Hippocampal formation (tissue), 2 donors: ENCODE data around the gene MIGA2.
A peak's percentile ranks its signal among the peaks of the same experiment; 100 is the strongest.

Experiments
- DNase-seq, 2 donors: peaks; one replicate each; lab custom pipeline; 2025; lab: John Stamatoyannopoulos, UW

MIGA2 gene

GRCh38 chr9:129071526-129072126, 35.2 kb downstream of the MIGA2 start:
- no peak for DNase-seq

GRCh38 chr9:129072171-129072570, 35.7 kb downstream of the MIGA2 start:
- no peak for DNase-seq

- DNase-seq = no peak
These were observed 37.0 kb downstream of the MIGA2 start for GRCh38 chr9:129073404-129073803.

GRCh38 chr9:129074106-129074505, 37.7 kb downstream of the MIGA2 start:
- DNase-seq = no peak

GRCh38 chr9:129075996-129076639, 39.7 kb downstream of the MIGA2 start:
- DNase-seq = no peak

GRCh38 chr9:129076640-129077037, 40.2 kb downstream of the MIGA2 start:
- no peak for DNase-seq

GRCh38 chr9:129077236-129077635, 40.8 kb downstream of the MIGA2 start:
- no peak for DNase-seq

- DNase-seq = no peak
These were observed 42.5 kb downstream of the MIGA2 start for GRCh38 chr9:129078691-129079503.

GRCh38 chr9:129079829-129080228, 43.4 kb downstream of the MIGA2 start:
- no peak for DNase-seq

- DNase-seq = no peak
These were observed 43.8 kb downstream of the MIGA2 start for GRCh38 chr9:129080298-129080600.

GRCh38 chr9:129080601-129081387, 44.4 kb downstream of the MIGA2 start, which contains the start of gene DOLPP1:
DOLPP1 (plus strand) TSS chr9:129081111; CDS start chr9:129081132, 21 bp downstream.
- peak; percentile 97 to 99 for DNase-seq

GRCh38 chr9:129081388-129081904, 45.0 kb downstream of the MIGA2 start:
- no peak for DNase-seq

GRCh38 chr9:129084087-129084486, 47.7 kb downstream of the MIGA2 start:
- DNase-seq = no peak

- DNase-seq = no peak
These were observed 52.8 kb downstream of the MIGA2 start for GRCh38 chr9:129089246-129089645.

GRCh38 chr9:129093602-129094386, 57.4 kb downstream of the MIGA2 start:
- DNase-seq = no peak

GRCh38 chr9:129094387-129095169, 58.2 kb downstream of the MIGA2 start:
- no peak for DNase-seq

GRCh38 chr9:129095170-129095667, 58.8 kb downstream of the MIGA2 start:
- DNase-seq = no peak

GRCh38 chr9:129095908-129096307, 59.5 kb downstream of the MIGA2 start:
- no peak for DNase-seq

- no peak for DNase-seq
These were observed 61.4 kb downstream of the MIGA2 start for GRCh38 chr9:129097671-129098306.

GRCh38 chr9:129098328-129098727, 61.9 kb downstream of the MIGA2 start:
- no peak for DNase-seq
